ENCODE measurements around the gene TERT. TPM values are rescaled to one million over a fixed set of nuclear protein-coding genes. Genes with fewer than 3 reads are reported as not detected.

Gene TERT
- total and polyA plus RNA-seq, 2 donors (not counting 1 experiment from before 2014, with no cell fraction given) = 0.24 to 0.39 TPM

GRCh38 chr5:1212881-1213280 lies 82.0 kb downstream of the TERT start:
- H3K27ac Mint-ChIP-seq = no peak overlapping the region
- H3K9me3 Mint-ChIP-seq (ENCODE audit: insufficient read depth) = no peaks in the 10 kb centered on the region
- no peak for DNase-seq

GRCh38 chr5:1212271-1212670 lies 82.6 kb downstream of the TERT start:
- Mint-ChIP-seq H3K4me1 (no peaks in the 10 kb centered on the region), H3K4me3 (no peak overlapping the region), H3K27me3 (peaks cover 4% of the 10 kb centered on the region), H3K27ac (no peak overlapping the region), H3K9me3 (ENCODE audit: insufficient read depth) (no peaks in the 10 kb centered on the region)
- H3K9me3 ChIP-seq (ENCODE audit: control extremely low read depth in 1 of 3, control insufficient read depth in 2 of 3, insufficient read depth in 1 of 3, low read length in 2 of 3) = peaks cover 0 to 28% (median 0%) of the 10 kb centered on the region in 3 donors
- WGBS (ENCODE audit: insufficient coverage) = 91% methylated on average over 20 of the region's 20 CpGs
- H3K27me3 ChIP-seq (replicated peaks in 1 of 4; ENCODE audit: control extremely low read depth in 1 of 4, control insufficient read depth in 3 of 4, insufficient read depth in 4 of 4, low read length in 3 of 4) = no peaks in the 10 kb centered on the region
- TF ChIP-seq EZH2 (IDR thresholded peaks at IDR 0.05; ENCODE audit: borderline replicate concordance, insufficient read depth, low read depth, low read length, poor library complexity, severe bottlenecking) = no peak
- TF ChIP-seq, protein P1, sequence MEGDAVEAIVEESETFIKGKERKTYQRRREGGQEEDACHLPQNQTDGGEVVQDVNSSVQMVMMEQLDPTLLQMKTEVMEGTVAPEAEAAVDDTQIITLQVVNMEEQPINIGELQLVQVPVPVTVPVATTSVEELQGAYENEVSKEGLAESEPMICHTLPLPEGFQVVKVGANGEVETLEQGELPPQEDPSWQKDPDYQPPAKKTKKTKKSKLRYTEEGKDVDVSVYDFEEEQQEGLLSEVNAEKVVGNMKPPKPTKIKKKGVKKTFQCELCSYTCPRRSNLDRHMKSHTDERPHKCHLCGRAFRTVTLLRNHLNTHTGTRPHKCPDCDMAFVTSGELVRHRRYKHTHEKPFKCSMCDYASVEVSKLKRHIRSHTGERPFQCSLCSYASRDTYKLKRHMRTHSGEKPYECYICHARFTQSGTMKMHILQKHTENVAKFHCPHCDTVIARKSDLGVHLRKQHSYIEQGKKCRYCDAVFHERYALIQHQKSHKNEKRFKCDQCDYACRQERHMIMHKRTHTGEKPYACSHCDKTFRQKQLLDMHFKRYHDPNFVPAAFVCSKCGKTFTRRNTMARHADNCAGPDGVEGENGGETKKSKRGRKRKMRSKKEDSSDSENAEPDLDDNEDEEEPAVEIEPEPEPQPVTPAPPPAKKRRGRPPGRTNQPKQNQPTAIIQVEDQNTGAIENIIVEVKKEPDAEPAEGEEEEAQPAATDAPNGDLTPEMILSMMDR (IDR thresholded peaks at IDR 0.05) = no peak
- H3K27ac ChIP-seq (ENCODE audit: low read length in 2 of 2) = no peak overlapping the region
- no peaks in the 10 kb centered on the region for H3K36me3 ChIP-seq (replicated peaks in 1 of 2; ENCODE audit: control extremely low read depth in 1 of 2, control insufficient read depth in 1 of 2, extremely low read depth in 1 of 2, insufficient read depth in 2 of 2, low read length in 1 of 2)
- H3K4me3 ChIP-seq (ENCODE audit: control extremely low read depth in 1 of 5, extremely low read depth in 1 of 5, insufficient read depth in 1 of 5, low read depth in 2 of 5, low read length in 4 of 5) = no peak overlapping the region
- intact Hi-C loops (cut with micrococcal nuclease) = no loop called here
- CTCF ChIA-PET = no interaction called here
- H4K20me1 ChIP-seq (ENCODE audit: control insufficient read depth, insufficient read depth, low read length, poor library complexity, severe bottlenecking) = no peaks in the 10 kb centered on the region
- H3K4me1 ChIP-seq (ENCODE audit: control insufficient read depth in 2 of 2, insufficient read depth in 2 of 2, low read length in 2 of 2) = no peaks in the 10 kb centered on the region
- H3K4me2 ChIP-seq (replicated peaks; ENCODE audit: low read depth, low read length, poor library complexity, severe bottlenecking) = no peak overlapping the region
- H2AFZ ChIP-seq (ENCODE audit: insufficient read depth, low read depth, low read length, poor library complexity, severe bottlenecking) = no peak overlapping the region
- no peak overlapping the region for H3K9ac ChIP-seq (ENCODE audit: low read length)
- no peaks in the 10 kb centered on the region for H3K79me2 ChIP-seq (ENCODE audit: control insufficient read depth, insufficient read depth, low read length)
- DNase-seq (no peak), ATAC-seq (ENCODE audit: low read depth) (no peak)
- POLR2A ChIA-PET = no interaction called here

More at GRCh38 chr5:1212881-1213280, 82.0 kb downstream of the TERT start:
- no peak overlapping the region for H3K4me3 ChIP-seq (ENCODE audit: control extremely low read depth in 1 of 5, extremely low read depth in 1 of 5, insufficient read depth in 1 of 5, low read depth in 2 of 5, low read length in 4 of 5)
- H3K36me3 ChIP-seq (replicated peaks in 1 of 2; ENCODE audit: control extremely low read depth in 1 of 2, control insufficient read depth in 1 of 2, extremely low read depth in 1 of 2, insufficient read depth in 2 of 2, low read length in 1 of 2) = no peaks in the 10 kb centered on the region
- H3K9ac ChIP-seq (ENCODE audit: low read length) = no peak overlapping the region
- ChIA-PET CTCF (no interaction called here), POLR2A (no interaction called here)
- peaks cover 0 to 28% (median 0%) of the 10 kb centered on the region in 3 donors for H3K9me3 ChIP-seq (ENCODE audit: control extremely low read depth in 1 of 3, control insufficient read depth in 2 of 3, insufficient read depth in 1 of 3, low read length in 2 of 3)
- H3K4me1 ChIP-seq (ENCODE audit: control insufficient read depth in 2 of 2, insufficient read depth in 2 of 2, low read length in 2 of 2) = no peaks in the 10 kb centered on the region
- Mint-ChIP-seq H3K4me1 (no peaks in the 10 kb centered on the region), H3K4me3 (no peak overlapping the region), H3K27me3 (peaks cover 4% of the 10 kb centered on the region)
- no peak overlapping the region for H3K4me2 ChIP-seq (replicated peaks; ENCODE audit: low read depth, low read length, poor library complexity, severe bottlenecking)
- TF ChIP-seq, protein P1 (IDR thresholded peaks at IDR 0.05) = no peak
- no peak for TF ChIP-seq EZH2 (IDR thresholded peaks at IDR 0.05; ENCODE audit: borderline replicate concordance, insufficient read depth, low read depth, low read length, poor library complexity, severe bottlenecking)
- intact Hi-C loops (cut with micrococcal nuclease) = no loop called here
- no peaks in the 10 kb centered on the region for H3K27me3 ChIP-seq (replicated peaks in 1 of 4; ENCODE audit: control extremely low read depth in 1 of 4, control insufficient read depth in 3 of 4, insufficient read depth in 4 of 4, low read length in 3 of 4)
- 84% methylated on average over 6 of the region's 18 CpGs for WGBS (ENCODE audit: insufficient coverage)
- H2AFZ ChIP-seq (ENCODE audit: insufficient read depth, low read depth, low read length, poor library complexity, severe bottlenecking) = no peak overlapping the region
- H4K20me1 ChIP-seq (ENCODE audit: control insufficient read depth, insufficient read depth, low read length, poor library complexity, severe bottlenecking) = no peaks in the 10 kb centered on the region
- H3K79me2 ChIP-seq (ENCODE audit: control insufficient read depth, insufficient read depth, low read length) = no peaks in the 10 kb centered on the region
- H3K27ac ChIP-seq (ENCODE audit: low read length in 2 of 2) = no peak overlapping the region
- ATAC-seq (ENCODE audit: low read depth) = no peak
